CD4-positive, CD25-positive, alpha-beta regulatory T cell (primary cell): Measurements from ENCODE around the gene B4GALNT4. TPM values are rescaled to one million over a fixed set of nuclear protein-coding genes. Genes with fewer than 3 reads are reported as not detected.

Experiments used
- ATAC-seq, 2 donors: fragments of 150-1000 bp; cut with Tn5 transposase; one replicate each; pipeline ENCODE4 v1.10.0; 2021; ENCODE audit warnings: low read depth in 2 of 2, moderate number of reproducible peaks in 2 of 2, moderate library complexity in 1 of 2
- DNase-seq, 3 donors: peaks; one replicate each; pipeline versions ENCODE4 v3.0.0 to v3.0.0-alpha.2; 2012 to 2022; ENCODE audit warnings: mixed read lengths in 1 of 3
- H3K27ac ChIP-seq: one replicate; pipeline ENCODE4 v1.7.0; 2013; ENCODE audit warnings: mild to moderate bottlenecking, low read length; ENCODE audit not compliant: insufficient read depth, poor library complexity, severe bottlenecking
- H3K27me3 ChIP-seq: one replicate; pipeline ENCODE4 v1.7.0; 2013; ENCODE audit warnings: low read length; ENCODE audit not compliant: control insufficient read depth, insufficient read depth
- H3K36me3 ChIP-seq: one replicate; pipeline ENCODE4 v1.7.0; 2013; ENCODE audit warnings: mild to moderate bottlenecking, low read length, moderate library complexity; ENCODE audit not compliant: control insufficient read depth, insufficient read depth
- H3K4me1 ChIP-seq: 2 replicates; pipeline ENCODE4 v1.7.0; 2013; ENCODE audit warnings: mild to moderate bottlenecking, low read length; ENCODE audit not compliant: insufficient read depth, control insufficient read depth, poor library complexity, severe bottlenecking
- H3K4me3 ChIP-seq: one replicate; pipeline ENCODE4 v1.7.0; 2013; ENCODE audit warnings: low read depth, mild to moderate bottlenecking, low read length, moderate library complexity
- H3K9me3 ChIP-seq, 2 experiments: 1 replicate in 1 of 2; 2 replicates in 1 of 2; pipeline ENCODE4 v1.7.0; 2013; ENCODE audit warnings: low read length in 2 of 2, mild to moderate bottlenecking in 1 of 2, moderate library complexity in 1 of 2; ENCODE audit not compliant: control insufficient read depth in 2 of 2
- H3K27ac Mint-ChIP-seq, 3 donors: one replicate each; pipeline ENCODE4 v1.8.0; 2020 to 2022; ENCODE audit warnings: mild to moderate bottlenecking in 3 of 3, mixed read lengths in 3 of 3, moderate library complexity in 2 of 3
- H3K27me3 Mint-ChIP-seq: one replicate; pipeline ENCODE4 v1.8.0; 2022; ENCODE audit warnings: mild to moderate bottlenecking, mixed read lengths
- H3K36me3 Mint-ChIP-seq: one replicate; pipeline ENCODE4 v1.8.0; 2020; ENCODE audit warnings: mixed read lengths
- H3K4me1 Mint-ChIP-seq, 4 donors: one replicate each; pipeline ENCODE4 v1.8.0; 2020 to 2022; ENCODE audit warnings: mixed read lengths in 4 of 4, mild to moderate bottlenecking in 1 of 4
- H3K4me3 Mint-ChIP-seq, 4 donors: one replicate each; pipeline ENCODE4 v1.8.0; 2020 to 2022; ENCODE audit warnings: mild to moderate bottlenecking in 4 of 4, mixed read lengths in 4 of 4, moderate library complexity in 3 of 4
- H3K9me3 Mint-ChIP-seq, 7 donors: one replicate each; pipeline ENCODE4 v1.8.0; 2020 to 2022; ENCODE audit warnings: mixed read lengths in 7 of 7, mild to moderate bottlenecking in 3 of 7, moderate library complexity in 2 of 7
- polyA plus RNA-seq, 4 donors: library from polyadenylated mRNA; unstranded; fragments of 300-500 nt; fragmentation: Illumina TruSeq; gene quantifications; one replicate each; pipeline ENCODE4 v1.2.3, GENCODE V29; 2021
- total RNA-seq: library from RNA; stranded (reverse); gene quantifications from one replicate; pipeline ENCODE4 v1.2.3, GENCODE V29; 2022

B4GALNT4 gene
- total and polyA plus RNA-seq, 5 donors from 2014 or later, result 0.99 TPM; not detected in 4

GRCh38 chr11:425301-425700 is 56.0 kb downstream of the B4GALNT4 start:
- Mint-ChIP-seq H3K4me1 (peaks cover 0 to 6% (median under 1%) of the 10 kb centered on the region in 4 donors), H3K9me3 (peaks cover 0 to 4% (median 0%) of the 10 kb centered on the region in 7 donors), H3K27ac (no peak overlapping the region), H3K36me3 (peaks cover 16% of the 10 kb centered on the region), H3K4me3 (peak overlapping the region in 1 of 4 donors; percentile 69), H3K27me3 (no peaks in the 10 kb centered on the region)
- H3K4me3 ChIP-seq, result no peak overlapping the region
- no peak for ATAC-seq
- H3K9me3 ChIP-seq, result no peaks in the 10 kb centered on the region
- H3K27ac ChIP-seq, result no peak overlapping the region
- H3K4me1 ChIP-seq, result no peaks in the 10 kb centered on the region
- no peak for DNase-seq
- no peaks in the 10 kb centered on the region for H3K27me3 ChIP-seq
- peaks cover 3% of the 10 kb centered on the region for H3K36me3 ChIP-seq

GRCh38 chr11:426851-427250 is 57.6 kb downstream of the B4GALNT4 start:
- Mint-ChIP-seq H3K4me1 (peaks cover 0 to 6% (median under 1%) of the 10 kb centered on the region in 4 donors), H3K9me3 (peaks cover 0 to 4% (median 0%) of the 10 kb centered on the region in 7 donors), H3K27me3 (no peaks in the 10 kb centered on the region), H3K36me3 (peaks cover 16% of the 10 kb centered on the region), H3K4me3 (no peak overlapping the region), H3K27ac (no peak overlapping the region)
- peaks cover 3% of the 10 kb centered on the region for H3K36me3 ChIP-seq
- H3K4me1 ChIP-seq, result no peaks in the 10 kb centered on the region
- H3K9me3 ChIP-seq, result no peaks in the 10 kb centered on the region
- H3K27ac ChIP-seq, result no peak overlapping the region
- ATAC-seq (no peak), DNase-seq (no peak)
- no peaks in the 10 kb centered on the region for H3K27me3 ChIP-seq
- no peak overlapping the region for H3K4me3 ChIP-seq

- peaks cover 0 to 4% (median 0%) of the 10 kb centered on the region in 7 donors for H3K9me3 Mint-ChIP-seq
- no peak overlapping the region for H3K27ac Mint-ChIP-seq
- no peaks in the 10 kb centered on the region for H3K27me3 Mint-ChIP-seq
- Histone ChIP-seq H3K27ac (no peak overlapping the region), H3K4me1 (no peaks in the 10 kb centered on the region), H3K4me3 (no peak overlapping the region), H3K9me3 (no peaks in the 10 kb centered on the region), H3K36me3 (peaks cover 3% of the 10 kb centered on the region), H3K27me3 (no peaks in the 10 kb centered on the region)
- H3K4me1 Mint-ChIP-seq, result peaks cover 0 to 6% (median under 1%) of the 10 kb centered on the region in 4 donors
- no peak for DNase-seq
- H3K4me3 Mint-ChIP-seq, result no peak overlapping the region
- H3K36me3 Mint-ChIP-seq, result peaks cover 16% of the 10 kb centered on the region
- ATAC-seq, result no peak
Observed at GRCh38 chr11:428295-428694, 59.0 kb downstream of the B4GALNT4 start.

- Histone ChIP-seq H3K27ac (no peak overlapping the region), H3K4me1 (no peaks in the 10 kb centered on the region), H3K4me3 (no peak overlapping the region), H3K27me3 (no peaks in the 10 kb centered on the region), H3K9me3 (no peaks in the 10 kb centered on the region), H3K36me3 (peaks cover 3% of the 10 kb centered on the region)
- peaks cover 0 to 5% (median under 1%) of the 10 kb centered on the region in 4 donors for H3K4me1 Mint-ChIP-seq
- peaks cover 14% of the 10 kb centered on the region for H3K36me3 Mint-ChIP-seq
- H3K9me3 Mint-ChIP-seq, result peaks cover 0 to 4% (median 0%) of the 10 kb centered on the region in 7 donors
- DNase-seq (no peak), ATAC-seq (no peak)
- peak overlapping the region in 1 of 3 donors; percentile 26 for H3K27ac Mint-ChIP-seq
- no peaks in the 10 kb centered on the region for H3K27me3 Mint-ChIP-seq
- H3K4me3 Mint-ChIP-seq, result no peak overlapping the region
Observed at GRCh38 chr11:429391-429790, 60.1 kb downstream of the B4GALNT4 start.

GRCh38 chr11:429931-430456 is 60.7 kb downstream of the B4GALNT4 start:
- H3K4me3 Mint-ChIP-seq, result no peak overlapping the region
- Histone ChIP-seq H3K4me1 (no peaks in the 10 kb centered on the region), H3K9me3 (no peaks in the 10 kb centered on the region), H3K4me3 (no peak overlapping the region), H3K27me3 (no peaks in the 10 kb centered on the region), H3K27ac (no peak overlapping the region), H3K36me3 (peaks cover 3% of the 10 kb centered on the region)
- ATAC-seq (no peak), DNase-seq (no peak)
- H3K4me1 Mint-ChIP-seq, result peaks cover 0 to 3% (median 0%) of the 10 kb centered on the region in 4 donors
- H3K36me3 Mint-ChIP-seq, result peaks cover 12% of the 10 kb centered on the region
- no peaks in the 10 kb centered on the region for H3K27me3 Mint-ChIP-seq
- peaks cover 0 to 4% (median 0%) of the 10 kb centered on the region in 7 donors for H3K9me3 Mint-ChIP-seq
- H3K27ac Mint-ChIP-seq, result no peak overlapping the region

Other genes with a start within 250 kb of the B4GALNT4 start
- gene SCGB1C1, start 176.4 kb upstream of the B4GALNT4 start, total RNA-seq, result not detected
- gene SCGB1C1, start 176.4 kb upstream of the B4GALNT4 start, polyA plus RNA-seq, result not detected
- gene BET1L, start 162.1 kb upstream of the B4GALNT4 start, total RNA-seq, result 66.4 TPM
- 10 to 100 TPM; 58.2 to 84.4 (median 64.6) TPM for gene BET1L, start 162.1 kb upstream of the B4GALNT4 start, polyA plus RNA-seq
- gene RIC8A, start 161.8 kb upstream of the B4GALNT4 start, total RNA-seq, result 135 TPM
- 10 to 100 TPM; 74.1 to 89.7 (median 78.6) TPM for gene RIC8A, start 161.8 kb upstream of the B4GALNT4 start, polyA plus RNA-seq
- 14.2 TPM for gene SIRT3, start 133.2 kb upstream of the B4GALNT4 start, total RNA-seq
- gene SIRT3, start 133.2 kb upstream of the B4GALNT4 start, polyA plus RNA-seq, result 10 to 100 TPM in 2 of 4 donors, 1 to 10 TPM in 2; 6.9 to 12.4 (median 10.3) TPM
- 99.6 TPM for gene PSMD13, start 132.5 kb upstream of the B4GALNT4 start, total RNA-seq
- gene PSMD13, start 132.5 kb upstream of the B4GALNT4 start, polyA plus RNA-seq, result 100 to 1,000 TPM; 223 to 276 (median 261) TPM
- gene NLRP6, start 91.1 kb upstream of the B4GALNT4 start, total RNA-seq, result 1.8 TPM
- 1 to 10 TPM in 3 of 4 donors, under 1 TPM in 1; 0.36 to 4.0 (median 2.4) TPM for gene NLRP6, start 91.1 kb upstream of the B4GALNT4 start, polyA plus RNA-seq
- 188 TPM for gene PGGHG, start 80.4 kb upstream of the B4GALNT4 start, total RNA-seq
- 1 to 10 TPM; 1.5 to 2.9 (median 2.5) TPM for gene PGGHG, start 80.4 kb upstream of the B4GALNT4 start, polyA plus RNA-seq
- not detected for gene IFITM5, start 70.0 kb upstream of the B4GALNT4 start, total RNA-seq
- gene IFITM5, start 70.0 kb upstream of the B4GALNT4 start, polyA plus RNA-seq, result not detected
- 376 TPM for gene IFITM2, start 61.7 kb upstream of the B4GALNT4 start, total RNA-seq
- gene IFITM2, start 61.7 kb upstream of the B4GALNT4 start, polyA plus RNA-seq, result 1,000 to 10,000 TPM; 1,701 to 2,097 (median 1,858) TPM
- 320 TPM for gene IFITM1, start 55.5 kb upstream of the B4GALNT4 start, total RNA-seq
- 1,000 to 10,000 TPM; 1,249 to 1,544 (median 1,415) TPM for gene IFITM1, start 55.5 kb upstream of the B4GALNT4 start, polyA plus RNA-seq
- gene IFITM3, start 48.6 kb upstream of the B4GALNT4 start, total RNA-seq, result 6.7 TPM
- gene IFITM3, start 48.6 kb upstream of the B4GALNT4 start, polyA plus RNA-seq, result 10 to 100 TPM in 2 of 4 donors, 1 to 10 TPM in 2; 3.5 to 94.8 (median 42.6) TPM
- gene PKP3, start 24.7 kb downstream of the B4GALNT4 start, total RNA-seq, result 0.30 TPM
- gene PKP3, start 24.7 kb downstream of the B4GALNT4 start, polyA plus RNA-seq, result under 1 TPM in 3 of 4 donors, not detected in 1; 0.09 to 0.75 (median 0.27) TPM
- gene SIGIRR, start 45.5 kb downstream of the B4GALNT4 start, total RNA-seq, result 387 TPM
- 100 to 1,000 TPM; 213 to 274 (median 220) TPM for gene SIGIRR, start 45.5 kb downstream of the B4GALNT4 start, polyA plus RNA-seq
- gene ANO9, start 72.5 kb downstream of the B4GALNT4 start, total RNA-seq, result 153 TPM
- 10 to 100 TPM in 3 of 4 donors, 1 to 10 TPM in 1; 8.9 to 16.4 (median 12.3) TPM for gene ANO9, start 72.5 kb downstream of the B4GALNT4 start, polyA plus RNA-seq
- gene PTDSS2, start 80.8 kb downstream of the B4GALNT4 start, total RNA-seq, result 19.3 TPM
- 1 to 10 TPM; 6.1 to 8.3 (median 6.8) TPM for gene PTDSS2, start 80.8 kb downstream of the B4GALNT4 start, polyA plus RNA-seq
- 112 TPM for gene RNH1, start 137.7 kb downstream of the B4GALNT4 start, total RNA-seq
- 100 to 1,000 TPM; 126 to 155 (median 133) TPM for gene RNH1, start 137.7 kb downstream of the B4GALNT4 start, polyA plus RNA-seq
- gene HRAS, start 166.1 kb downstream of the B4GALNT4 start, total RNA-seq, result 35.0 TPM
- 10 to 100 TPM; 15.9 to 35.2 (median 21.1) TPM for gene HRAS, start 166.1 kb downstream of the B4GALNT4 start, polyA plus RNA-seq
- gene LRRC56, start 168.0 kb downstream of the B4GALNT4 start, total RNA-seq, result 5.8 TPM
- gene LRRC56, start 168.0 kb downstream of the B4GALNT4 start, polyA plus RNA-seq, result 1 to 10 TPM in 2 of 4 donors, under 1 TPM in 2; 0.89 to 3.1 (median 1.8) TPM
- 5.1 TPM for gene LMNTD2, start 191.2 kb downstream of the B4GALNT4 start, total RNA-seq
- 1 to 10 TPM in 2 of 4 donors, under 1 TPM in 2; 0.79 to 1.4 (median 1.0) TPM for gene LMNTD2, start 191.2 kb downstream of the B4GALNT4 start, polyA plus RNA-seq
- gene RASSF7, start 191.5 kb downstream of the B4GALNT4 start, total RNA-seq, result 27.2 TPM
- 10 to 100 TPM; 23.9 to 34.2 (median 31.8) TPM for gene RASSF7, start 191.5 kb downstream of the B4GALNT4 start, polyA plus RNA-seq
- gene PHRF1, start 207.0 kb downstream of the B4GALNT4 start, total RNA-seq, result 43.8 TPM
- 1 to 10 TPM; 3.8 to 6.0 (median 5.0) TPM for gene PHRF1, start 207.0 kb downstream of the B4GALNT4 start, polyA plus RNA-seq
- gene IRF7, start 246.5 kb downstream of the B4GALNT4 start, total RNA-seq, result 120 TPM
- gene IRF7, start 246.5 kb downstream of the B4GALNT4 start, polyA plus RNA-seq, result 10 to 100 TPM; 27.2 to 38.9 (median 28.6) TPM